ENCODE measurements around the gene NCS1.

GRCh38 chr9:130217838-130218237, 45.6 kb downstream of the NCS1 start:
- TF ChIP-seq GATA2 (IDR thresholded peaks at IDR 0.05; ENCODE audit: low read depth, low read length): no peak
- no peak for TF ChIP-seq GATA3 (IDR thresholded peaks at IDR 0.05; ENCODE audit: low read depth, low read length)

Measured in SH-SY5Y (cell line).